ENCODE data around the gene HNF1A. TPM values are rescaled to one million over a fixed set of nuclear protein-coding genes. Genes with fewer than 3 reads are reported as not detected.

Gene HNF1A
- total RNA-seq, 5 donors from 2014 or later (not counting 1 experiment from before 2014, with no cell fraction given): not detected

DNA sequence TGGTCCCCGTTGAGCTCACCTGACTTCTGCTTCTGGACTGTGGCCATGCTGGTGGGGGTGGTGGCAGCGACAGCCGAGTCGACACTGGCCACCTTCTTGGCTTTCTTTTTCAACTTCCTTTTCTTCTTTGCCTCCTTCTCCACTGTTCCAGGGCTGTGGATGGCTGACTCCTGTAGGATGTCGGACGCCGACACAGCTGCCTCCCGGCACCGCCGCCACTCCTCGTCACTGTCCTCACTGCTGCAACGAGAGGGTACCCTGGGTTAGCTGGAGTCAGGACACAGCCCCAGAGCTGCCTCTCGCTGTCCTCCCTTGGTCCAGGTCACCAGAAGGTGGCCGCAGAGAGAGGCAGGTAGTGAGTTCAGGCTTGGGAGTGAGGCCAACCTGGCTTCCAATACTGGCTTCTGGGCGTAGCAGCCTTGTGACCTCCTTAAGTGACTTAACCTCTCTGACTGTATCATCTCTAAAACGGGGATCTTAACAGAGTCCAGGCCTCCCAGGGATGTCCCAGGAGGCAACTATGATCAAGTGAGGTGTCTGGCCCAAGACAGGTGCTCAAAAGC, 26.0 kb downstream of the HNF1A start:
- Histone ChIP-seq H3K36me3 (ENCODE audit: control insufficient read depth in 2 of 2, extremely low read depth in 1 of 2, insufficient read depth in 1 of 2, low read length in 1 of 2) (peaks cover 19 to 57% of the 10 kb centered on the region in 2 donors), H3K9me3 (no peaks in the 10 kb centered on the region), H3K4me3 (ENCODE audit: control insufficient read depth in 1 of 2, extremely low read depth in 1 of 2, low read length in 1 of 2) (no peak overlapping the region), H3K27me3 (replicated peaks in 1 of 2; ENCODE audit: control insufficient read depth in 2 of 2, extremely low read depth in 1 of 2, insufficient read depth in 2 of 2, low read length in 1 of 2) (no peaks in the 10 kb centered on the region), H3K4me1 (ENCODE audit: control insufficient read depth in 1 of 2, extremely low read depth in 1 of 2, insufficient read depth in 2 of 2, low read length in 2 of 2) (no peaks in the 10 kb centered on the region), H3K27ac (ENCODE audit: low read length) (no peak overlapping the region)
- Mint-ChIP-seq H3K4me3 (no peak overlapping the region), H3K27ac (no peak overlapping the region), H3K9me3 (no peaks in the 10 kb centered on the region), H3K4me1 (peaks cover 0 to 2% (median 0%) of the 10 kb centered on the region in 3 donors), H3K27me3 (no peaks in the 10 kb centered on the region), H3K36me3 (peaks cover 39% of the 10 kb centered on the region)
- POLR2A ChIA-PET: no interaction called here
- CTCF ChIA-PET: interaction anchor here (0.6 to 1.3 kb wide), 5 partner anchors 56 to 483 kb away, joined by 3 to 9 read pairs (median 3); partner anchors contain the start of gene POP5 (in 1 of the 2)
- WGBS (ENCODE audit: insufficient coverage): 97% methylated on average over 10 of the region's 16 CpGs
- ATAC-seq (replicated peaks in 1 of 4) (no peak), DNase-seq (no peak)

DNA sequence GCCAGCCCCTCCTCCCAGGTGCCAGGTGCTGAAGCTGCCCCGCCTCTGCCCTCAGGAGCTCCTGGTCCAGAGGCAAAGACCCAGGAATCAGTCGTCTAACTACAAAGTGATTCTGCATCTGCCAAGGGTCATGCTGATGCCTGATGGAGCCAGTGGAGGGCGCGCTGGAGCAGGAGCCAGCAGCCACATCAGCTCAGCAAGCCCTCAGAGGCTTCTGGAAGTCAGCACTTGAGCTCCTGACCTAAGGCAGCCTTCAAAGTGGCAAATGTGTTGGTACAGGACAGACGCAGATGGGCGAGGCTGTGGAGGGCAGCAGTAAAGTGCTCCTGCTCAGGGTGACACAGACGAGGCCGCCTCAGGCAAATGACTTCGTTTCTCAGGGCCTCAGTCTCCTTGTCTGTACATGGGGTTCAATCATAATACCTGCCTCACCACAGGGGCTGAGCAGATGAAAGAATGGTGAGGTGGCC, 27.0 kb downstream of the HNF1A start:
- Histone ChIP-seq H3K27me3 (replicated peaks in 1 of 2; ENCODE audit: control insufficient read depth in 2 of 2, extremely low read depth in 1 of 2, insufficient read depth in 2 of 2, low read length in 1 of 2) (no peaks in the 10 kb centered on the region), H3K9me3 (no peaks in the 10 kb centered on the region), H3K27ac (ENCODE audit: low read length) (no peak overlapping the region), H3K4me3 (ENCODE audit: control insufficient read depth in 1 of 2, extremely low read depth in 1 of 2, low read length in 1 of 2) (no peak overlapping the region), H3K4me1 (ENCODE audit: control insufficient read depth in 1 of 2, extremely low read depth in 1 of 2, insufficient read depth in 2 of 2, low read length in 2 of 2) (no peaks in the 10 kb centered on the region), H3K36me3 (ENCODE audit: control insufficient read depth in 2 of 2, extremely low read depth in 1 of 2, insufficient read depth in 1 of 2, low read length in 1 of 2) (peaks cover 19 to 67% of the 10 kb centered on the region in 2 donors)
- Mint-ChIP-seq H3K27me3 (no peaks in the 10 kb centered on the region), H3K36me3 (peaks cover 44% of the 10 kb centered on the region), H3K9me3 (no peaks in the 10 kb centered on the region), H3K4me3 (no peak overlapping the region), H3K4me1 (peaks cover 0 to 2% (median 0%) of the 10 kb centered on the region in 3 donors), H3K27ac (no peak overlapping the region)
- ATAC-seq (replicated peaks in 1 of 4) (peak in 3 of 4 experiments; percentile 43 to 63 (median 52)), DNase-seq (peak in 28 of 35 experiments; percentile 10 to 64 (median 31))
- ChIA-PET POLR2A (no interaction called here), CTCF (interaction anchor here (0.8 to 1.3 kb wide), 4 partner anchors 13 to 109 kb away, joined by 3 to 7 read pairs (median 4); no protein-coding TSS in a partner anchor)
- WGBS (ENCODE audit: insufficient coverage): 66% methylated on average over 6 of the region's 9 CpGs

DNA sequence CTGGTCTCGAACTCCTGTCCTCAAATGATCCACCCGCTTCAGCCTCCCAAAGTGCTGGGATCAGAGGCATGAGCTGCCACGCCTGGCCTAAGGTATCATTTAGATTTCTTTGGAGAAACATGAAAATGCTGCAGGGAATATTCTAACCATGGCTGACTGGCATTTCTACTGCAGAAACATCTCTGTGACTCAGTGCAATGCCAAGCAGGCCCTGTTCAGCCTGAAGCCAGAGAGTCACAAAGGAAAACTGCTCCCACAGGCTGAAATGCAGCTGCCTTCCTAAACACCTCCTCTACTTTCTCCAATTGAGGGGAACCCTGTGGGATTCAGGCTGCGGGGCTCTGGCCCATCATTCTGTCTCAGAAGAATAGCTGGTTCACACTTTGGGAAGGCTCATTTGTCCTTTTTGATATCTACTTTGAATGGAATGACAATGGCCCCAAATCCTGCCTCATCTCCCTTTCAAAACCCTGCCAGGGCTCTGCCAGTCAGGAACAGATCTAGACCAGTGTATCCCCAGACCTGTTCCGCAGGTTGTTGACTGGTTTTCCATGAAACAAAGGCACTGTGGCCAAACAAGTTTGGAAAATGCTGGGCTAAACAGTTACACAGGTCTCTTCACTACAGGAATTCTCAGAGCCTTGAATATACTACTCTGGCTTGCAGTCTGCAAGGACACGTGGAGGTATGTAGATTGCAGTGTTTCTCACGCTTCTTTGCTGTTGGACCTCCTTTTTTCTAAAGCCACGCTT, 30.2 kb downstream of the HNF1A start:
- no peak overlapping the region for H3K4me3 ChIP-seq (ENCODE audit: control insufficient read depth in 1 of 2, extremely low read depth in 1 of 2, low read length in 1 of 2)
- Mint-ChIP-seq H3K27ac (no peak overlapping the region), H3K27me3 (no peaks in the 10 kb centered on the region), H3K9me3 (no peaks in the 10 kb centered on the region), H3K4me1 (peaks cover 0 to 9% (median 5%) of the 10 kb centered on the region in 3 donors), H3K36me3 (peaks cover 60% of the 10 kb centered on the region), H3K4me3 (no peak overlapping the region)
- WGBS (ENCODE audit: insufficient coverage): 87% methylated on average over 6 of the region's 8 CpGs
- no peak for DNase-seq
- ATAC-seq (replicated peaks in 1 of 4): no peak
- ChIA-PET POLR2A (no interaction called here), CTCF (interaction anchor here in 1 of 2 donors (0.6 to 0.7 kb wide), 2 partner anchors 55 to 460 kb away, joined by 3 to 7 read pairs; no protein-coding TSS in a partner anchor)
- peaks cover 15 to 74% of the 10 kb centered on the region in 2 donors for H3K36me3 ChIP-seq (ENCODE audit: control insufficient read depth in 2 of 2, extremely low read depth in 1 of 2, insufficient read depth in 1 of 2, low read length in 1 of 2)
- no peaks in the 10 kb centered on the region for H3K4me1 ChIP-seq (ENCODE audit: control insufficient read depth in 1 of 2, extremely low read depth in 1 of 2, insufficient read depth in 2 of 2, low read length in 2 of 2)
- no peaks in the 10 kb centered on the region for H3K9me3 ChIP-seq
- no peak overlapping the region for H3K27ac ChIP-seq (ENCODE audit: low read length)
- no peaks in the 10 kb centered on the region for H3K27me3 ChIP-seq (replicated peaks in 1 of 2; ENCODE audit: control insufficient read depth in 2 of 2, extremely low read depth in 1 of 2, insufficient read depth in 2 of 2, low read length in 1 of 2)

DNA sequence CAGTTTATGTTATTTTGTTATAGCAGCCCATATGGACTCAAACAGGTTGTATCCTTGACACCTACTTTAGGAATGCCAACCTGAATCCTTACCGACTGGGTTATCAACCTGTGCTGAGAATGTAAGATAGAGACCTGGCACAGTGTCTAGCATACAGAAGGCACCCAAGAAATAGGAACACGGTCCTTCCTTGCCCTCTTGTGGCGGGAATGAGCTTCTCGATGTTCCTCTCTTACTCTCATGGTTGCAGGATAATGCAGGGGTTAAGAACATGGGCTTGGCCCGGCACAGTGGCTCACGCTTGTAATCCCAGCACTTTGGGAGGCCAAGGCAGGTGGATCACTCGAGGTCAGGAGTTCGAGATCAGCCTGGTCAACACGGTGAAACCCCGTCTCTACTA, 31.4 kb downstream of the HNF1A start:
- 85% methylated on average over 5 of the region's 10 CpGs for WGBS (ENCODE audit: insufficient coverage)
- Mint-ChIP-seq H3K4me1 (peaks cover 2 to 13% (median 6%) of the 10 kb centered on the region in 3 donors), H3K27ac (no peak overlapping the region), H3K9me3 (no peaks in the 10 kb centered on the region), H3K4me3 (no peak overlapping the region), H3K36me3 (peaks cover 53% of the 10 kb centered on the region), H3K27me3 (no peaks in the 10 kb centered on the region)
- no peak for DNase-seq
- Histone ChIP-seq H3K4me1 (ENCODE audit: control insufficient read depth in 1 of 2, extremely low read depth in 1 of 2, insufficient read depth in 2 of 2, low read length in 2 of 2) (no peaks in the 10 kb centered on the region), H3K36me3 (ENCODE audit: control insufficient read depth in 2 of 2, extremely low read depth in 1 of 2, insufficient read depth in 1 of 2, low read length in 1 of 2) (peaks cover 13 to 62% of the 10 kb centered on the region in 2 donors), H3K27me3 (replicated peaks in 1 of 2; ENCODE audit: control insufficient read depth in 2 of 2, extremely low read depth in 1 of 2, insufficient read depth in 2 of 2, low read length in 1 of 2) (no peaks in the 10 kb centered on the region), H3K4me3 (ENCODE audit: control insufficient read depth in 1 of 2, extremely low read depth in 1 of 2, low read length in 1 of 2) (no peak overlapping the region), H3K9me3 (no peaks in the 10 kb centered on the region), H3K27ac (ENCODE audit: low read length) (no peak overlapping the region)
- ATAC-seq (replicated peaks in 1 of 4): no peak
- POLR2A ChIA-PET: no interaction called here
- CTCF ChIA-PET: interaction anchor here in 1 of 2 donors (0.6 kb wide), 1 partner anchor 16 kb away, joined by 3 read pairs; no protein-coding TSS in a partner anchor

DNA sequence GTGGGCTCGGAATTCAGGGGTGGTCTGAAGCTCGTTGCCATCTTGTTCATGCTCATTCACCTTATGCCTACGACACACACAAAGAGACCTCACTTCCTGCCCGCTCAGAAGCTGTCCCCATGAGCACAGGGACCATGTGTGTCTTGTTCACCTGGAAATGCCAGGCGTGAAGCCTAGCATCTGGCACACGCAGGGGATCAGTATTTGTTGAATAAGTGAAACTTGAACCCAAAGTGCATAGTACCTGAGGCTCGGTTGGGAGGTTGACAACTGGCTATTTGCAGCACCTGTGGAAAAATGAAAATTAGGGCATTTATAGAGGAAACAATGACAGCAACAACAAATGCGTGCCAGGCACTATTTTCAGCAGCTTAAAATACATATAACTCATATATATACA, 32.5 kb downstream of the HNF1A start:
- Histone ChIP-seq H3K4me1 (ENCODE audit: control insufficient read depth in 1 of 2, extremely low read depth in 1 of 2, insufficient read depth in 2 of 2, low read length in 2 of 2) (peaks cover 3 to 4% of the 10 kb centered on the region in 2 experiments), H3K27ac (ENCODE audit: low read length) (no peak overlapping the region), H3K9me3 (no peaks in the 10 kb centered on the region), H3K36me3 (ENCODE audit: control insufficient read depth in 2 of 2, extremely low read depth in 1 of 2, insufficient read depth in 1 of 2, low read length in 1 of 2) (peaks cover 11 to 54% of the 10 kb centered on the region in 2 donors), H3K4me3 (ENCODE audit: control insufficient read depth in 1 of 2, extremely low read depth in 1 of 2, low read length in 1 of 2) (no peak overlapping the region), H3K27me3 (replicated peaks in 1 of 2; ENCODE audit: control insufficient read depth in 2 of 2, extremely low read depth in 1 of 2, insufficient read depth in 2 of 2, low read length in 1 of 2) (no peaks in the 10 kb centered on the region)
- Mint-ChIP-seq H3K36me3 (peaks cover 46% of the 10 kb centered on the region), H3K27ac (no peak overlapping the region), H3K4me3 (no peak overlapping the region), H3K4me1 (peaks cover 13 to 21% (median 16%) of the 10 kb centered on the region in 3 donors), H3K27me3 (no peaks in the 10 kb centered on the region), H3K9me3 (no peaks in the 10 kb centered on the region)
- DNase-seq: no peak
- no peak for ATAC-seq (replicated peaks in 1 of 4)
- 89% methylated on average over 6 of the region's 8 CpGs for WGBS (ENCODE audit: insufficient coverage)
- CTCF ChIA-PET: no interaction called here
- POLR2A ChIA-PET: no interaction called here

DNA sequence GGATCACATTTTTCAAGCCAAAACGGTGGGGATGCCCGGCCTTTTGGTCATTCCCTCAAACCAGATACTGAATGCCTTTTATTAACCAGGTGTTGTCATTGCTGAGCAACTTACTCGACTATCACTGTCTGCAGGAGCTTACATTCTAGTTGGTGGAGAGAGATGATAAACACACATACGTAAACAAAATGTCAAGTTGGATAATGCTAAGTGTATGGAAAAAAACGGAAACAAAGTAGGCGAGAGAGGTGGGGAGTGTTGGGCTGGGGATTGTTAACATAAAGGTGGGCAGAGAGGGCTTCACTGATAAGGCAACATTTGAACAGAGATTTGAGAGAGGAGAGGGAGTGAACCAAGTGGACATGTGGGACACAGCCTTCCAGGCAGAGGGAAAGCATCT, 33.5 kb downstream of the HNF1A start:
- Mint-ChIP-seq H3K4me3 (no peak overlapping the region), H3K36me3 (peaks cover 45% of the 10 kb centered on the region), H3K27ac (no peak overlapping the region), H3K27me3 (no peaks in the 10 kb centered on the region), H3K4me1 (peaks cover 21 to 27% (median 22%) of the 10 kb centered on the region in 3 donors), H3K9me3 (no peaks in the 10 kb centered on the region)
- Histone ChIP-seq H3K4me3 (ENCODE audit: control insufficient read depth in 1 of 2, extremely low read depth in 1 of 2, low read length in 1 of 2) (no peak overlapping the region), H3K9me3 (no peaks in the 10 kb centered on the region), H3K36me3 (ENCODE audit: control insufficient read depth in 2 of 2, extremely low read depth in 1 of 2, insufficient read depth in 1 of 2, low read length in 1 of 2) (peaks cover 11 to 53% of the 10 kb centered on the region in 2 donors), H3K27ac (ENCODE audit: low read length) (no peak overlapping the region), H3K27me3 (replicated peaks in 1 of 2; ENCODE audit: control insufficient read depth in 2 of 2, extremely low read depth in 1 of 2, insufficient read depth in 2 of 2, low read length in 1 of 2) (no peaks in the 10 kb centered on the region), H3K4me1 (ENCODE audit: control insufficient read depth in 1 of 2, extremely low read depth in 1 of 2, insufficient read depth in 2 of 2, low read length in 2 of 2) (peaks cover 4 to 11% of the 10 kb centered on the region in 2 experiments)
- DNase-seq: no peak
- POLR2A ChIA-PET: no interaction called here
- CTCF ChIA-PET: no interaction called here
- ATAC-seq (replicated peaks in 1 of 4): no peak
- 100% methylated on average over 4 of the region's 6 CpGs for WGBS (ENCODE audit: insufficient coverage)
